SJSA1 (cell line): ENCODE measurements around the gene POC5. TPM values are rescaled to one million over a fixed set of nuclear protein-coding genes. Genes with fewer than 3 reads are reported as not detected.

Source experiments
- DNase-seq, 2 experiments: peaks; one replicate each; pipeline ENCODE4 v3.0.0-alpha.2; 2015 to 2020; ENCODE audit warnings: low spot score in 2 of 2, low read depth in 1 of 2
- H3K27ac ChIP-seq: fragments of 250-450 bp; sonication (Bioruptor Pico); 2 replicates; pipeline ENCODE4 v1.5.1; 2020; ENCODE audit warnings: mild to moderate bottlenecking, moderate library complexity
- H3K27me3 ChIP-seq: fragments of 250-450 bp; sonication (Bioruptor Pico); replicated peaks from 2 replicates; pipeline ENCODE4 v1.5.1; 2020; ENCODE audit warnings: mild to moderate bottlenecking, moderate library complexity
- H3K36me3 ChIP-seq: fragments of 250-450 bp; sonication (Bioruptor Pico); 2 replicates; pipeline ENCODE4 v1.5.1; 2020; ENCODE audit warnings: mild to moderate bottlenecking
- H3K4me1 ChIP-seq: fragments of 250-450 bp; sonication (Bioruptor Pico); replicated peaks from 2 replicates; pipeline ENCODE4 v1.6.1; 2021; ENCODE audit warnings: mild to moderate bottlenecking
- H3K4me3 ChIP-seq: fragments of 250-450 bp; sonication (Bioruptor Pico); 2 replicates; pipeline ENCODE4 v1.5.1; 2020; ENCODE audit warnings: mild to moderate bottlenecking
- H3K9me3 ChIP-seq: fragments of 250-450 bp; sonication (Bioruptor Pico); replicated peaks from 2 replicates; pipeline ENCODE4 v1.5.1; 2020; ENCODE audit warnings: mild to moderate bottlenecking
- total RNA-seq: library from RNA; depleted of rRNA; stranded (reverse); fragments of >200 nt; shearing (Covaris generic); gene quantifications from 2 replicates; pipeline ENCODE4 v1.2.3, GENCODE V29; 2014

POC5 gene
- total RNA-seq, 1 experiment from 2014 or later = 27.9 TPM

- Histone ChIP-seq H3K4me3 (no peak overlapping the region), H3K27me3 (no peaks in the 10 kb centered on the region), H3K9me3 (no peaks in the 10 kb centered on the region), H3K36me3 (peaks cover 35% of the 10 kb centered on the region), H3K27ac (no peak overlapping the region), H3K4me1 (peaks cover 11% of the 10 kb centered on the region)
- DNase-seq = no peak
Measured at GRCh38 chr5:75686480-75686879, 30.8 kb downstream of the POC5 start.

GRCh38 chr5:75685141-75685540 lies 32.1 kb downstream of the POC5 start:
- DNase-seq = no peak
- Histone ChIP-seq H3K36me3 (peaks cover 29% of the 10 kb centered on the region), H3K4me1 (peaks cover 16% of the 10 kb centered on the region), H3K9me3 (no peaks in the 10 kb centered on the region), H3K4me3 (no peak overlapping the region), H3K27me3 (no peaks in the 10 kb centered on the region), H3K27ac (no peak overlapping the region)

- Histone ChIP-seq H3K36me3 (peaks cover 6% of the 10 kb centered on the region), H3K4me1 (peaks cover 16% of the 10 kb centered on the region), H3K9me3 (no peaks in the 10 kb centered on the region), H3K4me3 (no peak overlapping the region), H3K27ac (peak overlapping the region; percentile 48), H3K27me3 (no peaks in the 10 kb centered on the region)
- DNase-seq = peak in 1 of 2 experiments; percentile 67
Measured at GRCh38 chr5:75681125-75681830, 36.0 kb downstream of the POC5 start.

- DNase-seq = no peak
- H3K9me3 ChIP-seq = no peaks in the 10 kb centered on the region
- H3K27me3 ChIP-seq = no peaks in the 10 kb centered on the region
- peaks cover 4% of the 10 kb centered on the region for H3K36me3 ChIP-seq
- no peak overlapping the region for H3K4me3 ChIP-seq
- no peak overlapping the region for H3K27ac ChIP-seq
- peaks cover 16% of the 10 kb centered on the region for H3K4me1 ChIP-seq
Measured at GRCh38 chr5:75678155-75678554, 39.1 kb downstream of the POC5 start.

- Histone ChIP-seq H3K4me3 (no peak overlapping the region), H3K27me3 (no peaks in the 10 kb centered on the region), H3K36me3 (peaks cover 4% of the 10 kb centered on the region), H3K9me3 (no peaks in the 10 kb centered on the region), H3K4me1 (peaks cover 14% of the 10 kb centered on the region), H3K27ac (no peak overlapping the region)
- DNase-seq = no peak
Measured at GRCh38 chr5:75677607-75678006, 39.6 kb downstream of the POC5 start.

GRCh38 chr5:75675783-75676182 lies 41.5 kb downstream of the POC5 start:
- Histone ChIP-seq H3K9me3 (no peaks in the 10 kb centered on the region), H3K4me3 (no peak overlapping the region)

GRCh38 chr5:75672616-75673015 lies 44.6 kb downstream of the POC5 start:
- no peak for DNase-seq
- no peaks in the 10 kb centered on the region for H3K27me3 ChIP-seq
- peaks cover 16% of the 10 kb centered on the region for H3K4me1 ChIP-seq
- peaks cover 7% of the 10 kb centered on the region; the same call in 1 of the 2 replicates for H3K36me3 ChIP-seq
- no peak overlapping the region for H3K27ac ChIP-seq
- H3K4me3 ChIP-seq = no peak overlapping the region
- H3K9me3 ChIP-seq = no peaks in the 10 kb centered on the region

More at GRCh38 chr5:75675783-75676182, 41.5 kb downstream of the POC5 start:
- DNase-seq = no peak
- Histone ChIP-seq H3K27ac (no peak overlapping the region), H3K27me3 (no peaks in the 10 kb centered on the region), H3K4me1 (peaks cover under 1% of the 10 kb centered on the region; the same call in 1 of the 2 replicates), H3K36me3 (peaks cover 7% of the 10 kb centered on the region; the same call in 1 of the 2 replicates)

- no peak for DNase-seq
- H3K4me1 ChIP-seq = peaks cover 16% of the 10 kb centered on the region
- no peaks in the 10 kb centered on the region for H3K27me3 ChIP-seq
- peaks cover 7% of the 10 kb centered on the region; the same call in 1 of the 2 replicates for H3K36me3 ChIP-seq
- no peak overlapping the region for H3K4me3 ChIP-seq
- H3K9me3 ChIP-seq = no peaks in the 10 kb centered on the region
- no peak overlapping the region for H3K27ac ChIP-seq
Measured at GRCh38 chr5:75671506-75671905, 45.7 kb downstream of the POC5 start.

GRCh38 chr5:75670577-75670976 lies 46.7 kb downstream of the POC5 start:
- no peaks in the 10 kb centered on the region for H3K9me3 ChIP-seq
- H3K27me3 ChIP-seq = no peaks in the 10 kb centered on the region
- no peak overlapping the region for H3K27ac ChIP-seq
- no peak overlapping the region for H3K4me3 ChIP-seq
- no peak for DNase-seq
- peaks cover 7% of the 10 kb centered on the region; the same call in 1 of the 2 replicates for H3K36me3 ChIP-seq
- peaks cover 16% of the 10 kb centered on the region for H3K4me1 ChIP-seq

GRCh38 chr5:75668977-75669689 lies 48.1 kb downstream of the POC5 start:
- H3K36me3 ChIP-seq = 0 out of 2 replicates have a peak, but pooled peaks cover 3% of the 10 kb centered on the region
- H3K4me1 ChIP-seq = peaks cover 16% of the 10 kb centered on the region
- H3K27ac ChIP-seq = no peak overlapping the region; the same call in 1 of the 2 replicates
- H3K9me3 ChIP-seq = no peaks in the 10 kb centered on the region
- peak; percentile 50 to 51 for DNase-seq
- H3K4me3 ChIP-seq = no peak overlapping the region
- H3K27me3 ChIP-seq = no peaks in the 10 kb centered on the region

- H3K27ac ChIP-seq = no peak overlapping the region
- peaks cover 16% of the 10 kb centered on the region for H3K4me1 ChIP-seq
- H3K9me3 ChIP-seq = no peaks in the 10 kb centered on the region
- DNase-seq = no peak
- H3K27me3 ChIP-seq = no peaks in the 10 kb centered on the region
- H3K4me3 ChIP-seq = no peak overlapping the region
- 0 out of 2 replicates have a peak, but pooled peaks cover 3% of the 10 kb centered on the region for H3K36me3 ChIP-seq
Measured at GRCh38 chr5:75668445-75668844, 48.8 kb downstream of the POC5 start.

GRCh38 chr5:75667586-75667985 lies 49.7 kb downstream of the POC5 start:
- H3K4me3 ChIP-seq = no peak overlapping the region
- no peaks in the 10 kb centered on the region for H3K27me3 ChIP-seq
- no peak overlapping the region for H3K27ac ChIP-seq
- DNase-seq = no peak
- no peaks in the 10 kb centered on the region for H3K9me3 ChIP-seq
- H3K4me1 ChIP-seq = peaks cover 16% of the 10 kb centered on the region
- 0 out of 2 replicates have a peak, but pooled peaks cover 3% of the 10 kb centered on the region for H3K36me3 ChIP-seq

- DNase-seq = no peak
- no peaks in the 10 kb centered on the region for H3K9me3 ChIP-seq
- H3K27ac ChIP-seq = no peak overlapping the region
- H3K4me3 ChIP-seq = no peak overlapping the region
- no peaks in the 10 kb centered on the region for H3K36me3 ChIP-seq
- peaks cover 16% of the 10 kb centered on the region for H3K4me1 ChIP-seq
- no peaks in the 10 kb centered on the region for H3K27me3 ChIP-seq
Measured at GRCh38 chr5:75666801-75667200, 50.4 kb downstream of the POC5 start.

GRCh38 chr5:75664979-75665378 lies 52.3 kb downstream of the POC5 start:
- H3K4me3 ChIP-seq = no peak overlapping the region
- no peaks in the 10 kb centered on the region for H3K9me3 ChIP-seq
- no peaks in the 10 kb centered on the region for H3K36me3 ChIP-seq
- no peaks in the 10 kb centered on the region for H3K27me3 ChIP-seq
- H3K4me1 ChIP-seq = peaks cover 15% of the 10 kb centered on the region
- no peak overlapping the region for H3K27ac ChIP-seq
- no peak for DNase-seq
